Activated naive CD4-positive, alpha-beta T cell treated with anti-CD3 and anti-CD28 coated beads, Interleukin-2, amount 10 ng/mL, durations not matched to agents 7 days and 5 days (primary cell): ENCODE results near the gene NSMCE1.

Source experiments
- CTCF ChIA-PET: fragments of 350-600 bp; sonication (Branson Sonifier 250); formaldehyde crosslinking; loops from one replicate; lab custom pipeline; 2021; ENCODE audit warnings: antibody characterized with exemption; lab: Charles Lee
- DNase-seq: peaks from one replicate; pipeline ENCODE4 v3.0.0-alpha.2; 2020
- H3K27ac Mint-ChIP-seq: one replicate; pipeline ENCODE4 v1.8.0; 2021; ENCODE audit warnings: mild to moderate bottlenecking, moderate library complexity, mixed read lengths
- H3K27me3 Mint-ChIP-seq: one replicate; pipeline ENCODE4 v1.8.0; 2021; ENCODE audit warnings: mild to moderate bottlenecking, mixed read lengths
- H3K36me3 Mint-ChIP-seq: one replicate; pipeline ENCODE4 v1.8.0; 2021; ENCODE audit warnings: mixed read lengths
- H3K4me1 Mint-ChIP-seq: one replicate; pipeline ENCODE4 v1.8.0; 2021; ENCODE audit warnings: mixed read lengths
- H3K4me3 Mint-ChIP-seq: one replicate; pipeline ENCODE4 v1.8.0; 2021; ENCODE audit warnings: mild to moderate bottlenecking, moderate library complexity, mixed read lengths
- H3K9me3 Mint-ChIP-seq: one replicate; pipeline ENCODE4 v1.8.0; 2021; ENCODE audit warnings: mixed read lengths

The NSMCE1 gene

DNA sequence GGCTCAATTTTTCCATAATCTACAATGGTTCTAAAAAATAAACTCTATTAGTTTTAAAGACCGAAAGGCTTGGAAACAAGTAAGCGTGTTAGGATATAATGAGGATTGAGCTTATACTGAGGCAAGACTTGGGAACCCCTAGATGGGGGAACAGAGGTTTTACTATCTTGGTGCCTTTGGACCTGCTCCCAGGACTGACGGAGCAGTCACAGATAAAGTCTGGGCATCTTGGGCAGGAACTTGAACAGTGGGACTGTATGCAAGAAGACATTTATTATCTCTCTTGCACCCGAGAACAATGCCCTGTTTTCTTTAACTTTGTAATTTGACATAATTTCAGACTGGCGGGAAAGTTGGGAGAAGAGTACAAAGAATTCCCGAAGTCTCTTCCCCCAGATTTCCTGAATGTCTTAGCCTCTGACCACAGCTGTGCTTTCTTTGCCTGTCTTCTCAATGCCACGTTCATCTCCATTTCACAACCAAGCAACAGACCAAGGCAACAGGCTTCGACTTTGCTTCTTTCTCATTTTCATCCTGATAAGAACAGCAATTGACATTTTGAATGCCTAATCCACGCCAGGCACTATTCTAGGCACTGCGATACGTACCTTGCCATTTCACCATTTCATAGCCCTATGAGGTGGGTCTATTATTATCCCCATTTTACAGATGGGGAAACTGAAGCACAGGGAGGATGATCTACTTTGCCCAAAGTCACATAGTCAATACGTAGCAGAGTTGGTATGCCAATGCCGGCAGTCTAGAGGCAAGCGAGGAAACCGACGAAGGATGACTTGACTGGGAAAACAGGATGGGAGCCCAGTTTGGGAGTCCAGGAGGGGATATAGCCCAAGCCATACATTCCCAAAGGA lies 42.2 kb upstream of the NSMCE1 start:
- H3K36me3 Mint-ChIP-seq: peaks cover 24% of the 10 kb centered on the region
- CTCF ChIA-PET: interaction anchor here (0.6 kb wide), 1 partner anchor 65 kb away, joined by 3 read pairs; no protein-coding TSS in a partner anchor
- peaks cover 15% of the 10 kb centered on the region for H3K4me1 Mint-ChIP-seq
- peaks cover 33% of the 10 kb centered on the region for H3K27me3 Mint-ChIP-seq
- H3K4me3 Mint-ChIP-seq: no peak overlapping the region
- no peak overlapping the region for H3K27ac Mint-ChIP-seq
- no peak for DNase-seq
- peaks cover 6% of the 10 kb centered on the region for H3K9me3 Mint-ChIP-seq

DNA sequence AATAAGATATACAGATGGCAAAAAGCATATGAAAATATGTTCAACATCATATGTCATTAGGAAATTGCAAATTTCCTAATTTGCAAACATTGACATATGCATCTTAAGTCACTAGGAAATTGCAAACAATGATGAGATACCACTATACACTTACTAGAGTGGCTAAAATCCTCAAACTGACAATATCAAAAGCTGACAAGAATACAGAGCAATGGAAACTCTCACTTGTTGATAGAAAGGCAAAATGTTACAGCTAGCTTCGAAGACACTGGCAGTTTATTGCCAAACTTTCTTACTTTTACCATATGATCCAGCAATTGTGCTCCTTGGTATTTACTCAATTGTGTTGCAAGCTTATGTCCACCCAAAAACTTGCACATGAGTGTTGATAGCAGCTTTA lies 40.2 kb upstream of the NSMCE1 start:
- DNase-seq: no peak
- CTCF ChIA-PET: no interaction called here
- peaks cover 19% of the 10 kb centered on the region for H3K4me1 Mint-ChIP-seq
- peaks cover 47% of the 10 kb centered on the region for H3K27me3 Mint-ChIP-seq
- H3K36me3 Mint-ChIP-seq: peaks cover 11% of the 10 kb centered on the region
- peaks cover 7% of the 10 kb centered on the region for H3K9me3 Mint-ChIP-seq
- no peak overlapping the region for H3K27ac Mint-ChIP-seq
- no peak overlapping the region for H3K4me3 Mint-ChIP-seq

- no peak overlapping the region for H3K4me3 Mint-ChIP-seq
- H3K4me1 Mint-ChIP-seq: peaks cover 13% of the 10 kb centered on the region
- DNase-seq: no peak
- H3K27ac Mint-ChIP-seq: no peak overlapping the region
- CTCF ChIA-PET: no interaction called here
- H3K36me3 Mint-ChIP-seq: peaks cover 11% of the 10 kb centered on the region
- peaks cover 7% of the 10 kb centered on the region for H3K9me3 Mint-ChIP-seq
- peaks cover 43% of the 10 kb centered on the region for H3K27me3 Mint-ChIP-seq
These were observed 37.4 kb upstream of the NSMCE1 start for GRCh38 chr16:27305839-27306442.

GRCh38 chr16:27304881-27305745 lies 36.5 kb upstream of the NSMCE1 start:
- Mint-ChIP-seq H3K27me3 (peaks cover 41% of the 10 kb centered on the region), H3K36me3 (peaks cover 11% of the 10 kb centered on the region), H3K27ac (no peak overlapping the region), H3K4me1 (peaks cover 13% of the 10 kb centered on the region), H3K9me3 (peaks cover 7% of the 10 kb centered on the region), H3K4me3 (no peak overlapping the region)
- CTCF ChIA-PET: no interaction called here
- DNase-seq: no peak

DNA sequence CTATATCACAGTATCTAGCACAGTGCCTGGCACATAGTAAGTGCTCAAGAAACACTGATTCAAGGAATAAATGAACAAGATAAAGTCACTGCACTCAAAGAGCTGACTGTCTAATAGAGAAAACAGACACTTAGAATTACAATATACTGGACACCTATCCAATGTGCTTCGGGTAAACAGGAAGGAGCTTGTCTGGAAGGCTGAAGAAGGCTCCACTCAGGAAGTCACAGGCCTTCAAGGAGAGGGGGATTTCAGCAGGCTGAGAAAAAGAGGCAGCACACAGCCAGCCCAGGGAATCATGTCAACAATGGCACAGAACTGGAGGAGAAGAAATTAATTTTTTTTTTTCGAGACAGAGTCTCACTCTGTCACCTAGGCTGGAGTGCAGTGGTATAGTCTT lies 35.5 kb upstream of the NSMCE1 start:
- CTCF ChIA-PET: interaction anchor here (1.5 kb wide), 1 partner anchor 13 kb away, joined by 3 read pairs; no protein-coding TSS in a partner anchor
- H3K27me3 Mint-ChIP-seq: peaks cover 36% of the 10 kb centered on the region
- no peak for DNase-seq
- H3K27ac Mint-ChIP-seq: no peak overlapping the region
- no peak overlapping the region for H3K4me3 Mint-ChIP-seq
- H3K9me3 Mint-ChIP-seq: peaks cover 7% of the 10 kb centered on the region
- H3K36me3 Mint-ChIP-seq: peaks cover 10% of the 10 kb centered on the region
- peaks cover 14% of the 10 kb centered on the region for H3K4me1 Mint-ChIP-seq

DNA sequence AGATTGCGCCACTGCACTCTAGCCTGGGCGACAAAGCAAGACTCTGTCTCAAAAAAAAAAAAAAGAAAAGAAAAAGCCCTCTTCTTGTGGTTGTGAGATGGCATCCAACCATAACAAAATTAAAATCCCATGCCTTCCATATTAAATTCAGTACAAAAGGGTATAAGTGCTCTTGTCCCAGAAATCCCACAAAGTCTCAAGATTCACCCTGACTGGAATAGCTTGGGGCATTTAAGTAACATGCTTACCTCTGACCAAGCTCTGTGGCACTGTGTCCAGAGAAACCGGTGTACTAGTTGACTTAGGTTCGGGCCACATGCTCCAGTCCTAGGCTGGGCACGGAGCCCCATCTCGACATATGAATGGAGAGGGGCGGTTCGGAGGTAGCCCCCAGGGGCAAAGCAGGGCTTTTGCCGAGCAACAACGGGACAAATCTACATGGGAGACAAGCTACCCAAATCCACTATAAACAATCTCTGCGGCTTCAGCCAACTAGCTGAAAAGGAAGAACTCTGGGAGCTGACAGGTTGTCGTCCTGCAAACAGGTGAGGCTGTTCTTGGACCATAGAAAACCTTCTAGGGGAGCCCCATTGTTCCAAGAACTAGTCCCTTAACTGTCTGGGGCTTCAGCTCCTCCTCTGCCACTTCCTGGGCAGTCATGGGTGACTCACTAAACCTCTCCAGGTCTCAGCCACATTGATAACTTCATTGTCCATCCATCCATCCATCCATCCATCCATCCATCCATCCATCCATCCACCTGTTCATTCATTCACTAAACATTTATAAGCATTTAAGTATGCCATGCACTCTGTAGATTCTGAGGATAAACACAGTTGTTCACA lies 34.9 kb upstream of the NSMCE1 start:
- no peak for DNase-seq

DNA sequence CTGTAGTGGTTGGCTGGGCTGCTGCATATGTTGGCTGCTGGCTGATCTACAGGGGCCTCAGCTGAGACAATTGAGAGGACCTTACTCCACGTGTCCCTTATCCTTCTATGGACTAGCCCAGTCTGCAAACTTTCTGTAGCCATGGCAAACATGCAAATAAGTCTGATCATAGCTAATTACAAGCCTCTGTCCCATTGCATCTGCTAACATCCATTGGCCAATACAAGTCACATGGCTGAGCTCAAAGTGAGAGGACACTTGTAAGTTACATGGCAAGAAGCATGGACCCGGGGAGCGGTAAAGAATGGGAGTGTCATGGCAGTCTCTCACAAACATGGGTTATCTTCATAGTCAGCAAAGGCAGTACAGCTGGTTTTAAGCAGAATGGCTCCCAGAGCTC lies 33.6 kb upstream of the NSMCE1 start:
- Mint-ChIP-seq H3K27me3 (peaks cover 33% of the 10 kb centered on the region), H3K36me3 (peaks cover 11% of the 10 kb centered on the region), H3K4me3 (no peak overlapping the region), H3K9me3 (peaks cover 7% of the 10 kb centered on the region), H3K4me1 (peaks cover 16% of the 10 kb centered on the region), H3K27ac (no peak overlapping the region)
- CTCF ChIA-PET: no interaction called here
- no peak for DNase-seq

More for the DNA sequence above, 34.9 kb upstream of the NSMCE1 start:
- peaks cover 11% of the 10 kb centered on the region for H3K36me3 Mint-ChIP-seq
- CTCF ChIA-PET: interaction anchor here (1.5 kb wide), 1 partner anchor 13 kb away, joined by 3 read pairs; no protein-coding TSS in a partner anchor
- H3K27me3 Mint-ChIP-seq: peaks cover 36% of the 10 kb centered on the region
- no peak overlapping the region for H3K4me3 Mint-ChIP-seq
- peaks cover 7% of the 10 kb centered on the region for H3K9me3 Mint-ChIP-seq
- H3K27ac Mint-ChIP-seq: no peak overlapping the region
- peaks cover 14% of the 10 kb centered on the region for H3K4me1 Mint-ChIP-seq

DNA sequence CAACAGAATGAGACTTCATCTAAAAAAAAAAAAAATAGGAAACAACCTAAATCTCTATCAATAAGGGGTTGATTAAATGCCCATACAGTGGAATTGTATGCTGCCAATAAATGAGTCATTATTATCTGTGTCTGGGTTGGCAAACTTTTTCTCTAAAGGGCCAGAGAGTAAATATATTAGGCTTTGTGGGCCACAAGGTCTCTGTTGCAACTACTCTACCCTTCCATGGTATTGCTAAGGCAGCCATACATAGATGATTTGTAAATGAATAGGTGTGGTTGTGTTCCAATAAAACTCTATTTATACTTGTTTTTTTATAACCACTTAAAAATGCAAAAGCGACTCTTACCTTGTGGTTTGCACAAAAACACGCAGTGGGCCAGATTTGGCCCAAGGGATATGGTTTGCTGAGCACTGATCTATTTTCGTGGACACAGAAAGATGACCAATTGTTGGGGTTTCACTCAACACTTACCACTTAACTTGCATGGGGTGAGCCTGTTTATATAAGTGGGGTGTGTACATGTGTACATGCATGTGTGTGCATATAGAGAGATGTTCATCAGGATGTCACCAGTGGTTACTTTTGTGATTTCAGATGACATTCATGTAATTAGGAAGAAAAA lies 32.8 kb upstream of the NSMCE1 start:
- no peak for DNase-seq
- CTCF ChIA-PET: no interaction called here
- no peak overlapping the region for H3K27ac Mint-ChIP-seq
- H3K9me3 Mint-ChIP-seq: peaks cover 5% of the 10 kb centered on the region
- H3K27me3 Mint-ChIP-seq: peaks cover 30% of the 10 kb centered on the region
- peaks cover 16% of the 10 kb centered on the region for H3K4me1 Mint-ChIP-seq
- no peak overlapping the region for H3K4me3 Mint-ChIP-seq
- peaks cover 7% of the 10 kb centered on the region for H3K36me3 Mint-ChIP-seq

- Mint-ChIP-seq H3K4me3 (no peak overlapping the region), H3K27me3 (peaks cover 11% of the 10 kb centered on the region), H3K27ac (no peak overlapping the region), H3K9me3 (no peaks in the 10 kb centered on the region), H3K4me1 (peaks cover 9% of the 10 kb centered on the region), H3K36me3 (peaks cover 2% of the 10 kb centered on the region)
- CTCF ChIA-PET: no interaction called here
- no peak for DNase-seq
These were observed 29.6 kb upstream of the NSMCE1 start for GRCh38 chr16:27298132-27298531.

- Mint-ChIP-seq H3K9me3 (no peaks in the 10 kb centered on the region), H3K36me3 (no peaks in the 10 kb centered on the region), H3K27me3 (peaks cover 14% of the 10 kb centered on the region), H3K27ac (no peak overlapping the region), H3K4me1 (peaks cover 28% of the 10 kb centered on the region), H3K4me3 (no peak overlapping the region)
- CTCF ChIA-PET: no interaction called here
- no peak for DNase-seq
These were observed 24.8 kb upstream of the NSMCE1 start for GRCh38 chr16:27293343-27293742.

DNA sequence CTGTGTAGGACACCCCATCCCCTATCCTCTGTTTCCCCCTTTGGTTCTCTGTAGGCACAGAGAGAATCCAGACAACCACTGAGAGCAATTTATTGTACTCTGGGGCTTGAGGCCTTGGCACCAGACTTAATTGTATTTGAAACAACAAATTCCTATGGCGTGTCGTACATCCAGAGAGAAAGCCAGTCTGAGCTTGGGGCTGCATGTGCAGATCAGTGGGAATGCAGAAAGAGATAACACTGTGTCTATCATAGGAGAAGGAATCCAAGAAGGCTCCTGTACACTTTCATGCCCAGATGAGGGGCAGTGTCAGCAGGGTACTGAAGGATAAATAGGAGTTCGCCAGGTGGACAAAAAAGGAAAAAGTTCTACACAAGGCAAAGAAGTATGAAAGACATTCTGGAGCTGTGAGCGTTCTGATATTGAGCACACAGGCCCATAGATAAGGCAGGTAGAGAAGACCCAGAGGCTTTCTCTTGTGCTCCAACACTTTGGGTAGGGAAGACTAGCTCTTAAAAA lies 23.2 kb upstream of the NSMCE1 start:
- Mint-ChIP-seq H3K9me3 (peaks cover 4% of the 10 kb centered on the region), H3K4me1 (peaks cover 32% of the 10 kb centered on the region), H3K4me3 (no peak overlapping the region), H3K36me3 (peaks cover 6% of the 10 kb centered on the region), H3K27me3 (peaks cover 14% of the 10 kb centered on the region), H3K27ac (no peak overlapping the region)
- DNase-seq: no peak
- CTCF ChIA-PET: interaction anchor here (1.3 kb wide), 1 partner anchor 112 kb away, joined by 3 read pairs; no protein-coding TSS in a partner anchor

DNA sequence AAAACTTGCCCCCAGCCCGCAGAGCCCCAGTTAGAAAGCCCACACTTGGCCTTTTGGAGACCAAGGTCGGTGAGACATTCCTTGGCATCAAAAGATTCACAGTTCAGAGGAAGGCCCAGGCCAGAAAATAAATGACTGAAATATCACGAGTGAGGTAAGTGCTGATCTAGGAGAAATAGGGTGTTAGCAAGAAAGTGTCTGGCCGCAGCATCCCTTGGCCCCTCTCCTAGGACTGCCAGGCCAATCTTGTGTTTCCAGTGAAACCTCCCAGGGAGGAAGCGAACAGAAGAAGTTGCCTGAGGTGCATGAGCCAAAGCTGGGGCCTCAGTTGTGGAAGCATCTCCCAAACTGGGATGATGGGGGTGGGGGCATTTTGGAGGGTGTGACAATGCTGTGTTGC lies 22.5 kb upstream of the NSMCE1 start:
- Mint-ChIP-seq H3K9me3 (peaks cover 4% of the 10 kb centered on the region), H3K27me3 (peaks cover 14% of the 10 kb centered on the region), H3K27ac (no peak overlapping the region), H3K36me3 (peaks cover 9% of the 10 kb centered on the region), H3K4me1 (peaks cover 35% of the 10 kb centered on the region), H3K4me3 (no peak overlapping the region)
- no peak for DNase-seq
- CTCF ChIA-PET: interaction anchor here (1.3 kb wide), 1 partner anchor 112 kb away, joined by 3 read pairs; no protein-coding TSS in a partner anchor

DNA sequence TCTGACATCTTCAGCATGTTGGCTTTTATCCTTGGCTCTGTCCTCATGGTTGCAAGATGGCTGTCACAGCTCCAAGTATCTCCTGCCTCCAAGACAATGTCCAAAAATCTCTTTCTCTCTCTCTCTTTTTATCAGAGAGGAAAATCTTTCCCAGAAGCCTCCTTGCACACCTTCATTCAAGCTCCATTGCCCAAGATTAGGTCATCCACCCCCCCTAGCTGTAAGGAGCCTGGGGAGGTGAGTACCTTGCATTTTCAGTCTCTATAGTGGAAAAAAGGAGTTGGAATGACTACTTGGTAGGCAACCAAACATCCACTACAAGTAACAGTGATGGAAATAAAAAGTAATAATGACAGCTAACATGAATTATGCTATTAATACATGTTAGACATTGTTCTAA lies 22.0 kb upstream of the NSMCE1 start:
- CTCF ChIA-PET: no interaction called here

More for the DNA sequence above, 22.0 kb upstream of the NSMCE1 start:
- Mint-ChIP-seq H3K4me1 (peaks cover 40% of the 10 kb centered on the region), H3K36me3 (peaks cover 9% of the 10 kb centered on the region), H3K27me3 (peaks cover 14% of the 10 kb centered on the region), H3K27ac (no peak overlapping the region), H3K9me3 (peaks cover 4% of the 10 kb centered on the region), H3K4me3 (no peak overlapping the region)
- no peak for DNase-seq
